NCI-H460 (cell line): ENCODE data around the gene ACACB. TPM values are rescaled to one million over a fixed set of nuclear protein-coding genes. Genes with fewer than 3 reads are reported as not detected.

ENCODE experiments used
- DNase-seq: peaks from one replicate; pipeline ENCODE4 v3.0.0-alpha.2; 2016; ENCODE audit warnings: low read depth; ENCODE audit errors: extremely low read depth
- total RNA-seq: library from RNA; depleted of rRNA; stranded (reverse); fragments of >200 nt; shearing (Covaris generic); gene quantifications from 2 replicates; pipeline ENCODE4 v1.2.3, GENCODE V29; 2014

Gene ACACB
- total RNA-seq, 1 experiment from 2014 or later, result 2.5 TPM

DNA sequence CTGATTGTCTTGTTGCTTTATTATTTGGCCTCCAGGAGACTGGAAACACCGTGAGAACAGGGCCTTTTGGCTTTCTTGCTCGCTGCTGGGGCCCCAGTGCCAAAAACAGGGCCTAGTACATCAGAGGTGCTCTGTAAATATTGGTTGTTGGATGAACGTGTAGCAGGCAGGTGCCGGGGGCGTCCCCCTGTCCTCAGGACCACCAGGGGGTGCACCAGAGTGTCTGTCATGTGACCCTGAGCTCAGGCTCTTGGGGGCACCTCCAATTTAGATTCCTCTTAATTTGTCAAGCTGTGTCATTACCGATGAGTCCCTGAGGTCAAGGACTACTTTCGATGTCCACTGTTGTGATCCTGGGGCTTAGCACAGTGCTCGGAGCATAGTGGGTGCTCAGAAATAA is 87.1 kb downstream of the ACACB start:
- no peak for DNase-seq

- no peak for DNase-seq
Observed at GRCh38 chr12:109209082-109209481, 92.7 kb downstream of the ACACB start.

DNA sequence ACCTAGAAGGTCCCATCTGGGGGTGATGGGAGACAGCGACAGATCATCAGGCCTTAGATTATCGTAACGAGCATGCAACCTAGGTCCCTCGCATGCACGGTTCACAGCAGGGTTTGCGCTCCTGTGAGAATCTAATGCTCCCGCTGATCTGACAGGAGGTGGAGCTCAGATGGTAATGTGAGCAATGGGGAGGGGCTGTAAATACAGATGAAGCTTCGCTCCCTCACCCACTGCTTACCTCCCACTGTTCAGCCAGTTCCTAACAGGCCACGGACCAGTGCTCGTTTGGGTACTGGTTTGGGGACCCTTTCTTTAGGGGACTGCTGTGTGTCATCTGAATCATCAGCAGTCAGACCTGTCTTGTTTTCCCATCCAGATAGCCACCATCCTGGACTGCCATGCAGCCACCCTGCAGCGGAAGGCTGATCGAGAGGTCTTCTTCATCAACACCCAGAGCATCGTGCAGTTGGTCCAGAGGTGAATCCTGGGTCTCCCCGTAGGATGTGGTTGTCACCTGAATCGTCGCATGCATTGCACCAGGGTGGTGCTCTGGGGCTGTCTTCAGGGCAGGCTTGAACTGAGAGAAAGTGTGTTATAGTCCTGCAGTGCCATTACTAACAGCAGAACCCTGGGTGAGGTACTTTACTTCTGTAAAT is 96.2 kb downstream of the ACACB start:
- DNase-seq, result no peak

DNA sequence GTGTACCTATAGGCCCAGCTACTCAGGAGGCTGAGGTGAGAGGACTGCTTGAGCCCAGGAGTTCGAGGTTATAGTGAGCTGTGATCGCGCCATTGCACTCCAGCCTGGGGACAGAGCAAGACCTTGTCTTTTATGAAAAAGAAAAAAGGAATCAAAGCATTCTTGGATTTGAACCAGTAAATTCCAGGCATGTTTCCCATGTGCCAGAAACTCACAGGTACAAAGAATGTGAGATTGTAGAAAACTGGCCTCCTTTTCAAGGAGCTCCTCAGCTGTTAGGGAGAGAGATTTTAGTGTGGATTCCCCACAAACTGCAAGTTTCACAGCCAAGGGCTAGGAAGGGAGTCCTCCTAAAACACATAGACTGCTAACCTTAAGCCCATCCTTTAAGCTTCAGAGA is 97.7 kb downstream of the ACACB start:
- DNase-seq, result no peak

DNA sequence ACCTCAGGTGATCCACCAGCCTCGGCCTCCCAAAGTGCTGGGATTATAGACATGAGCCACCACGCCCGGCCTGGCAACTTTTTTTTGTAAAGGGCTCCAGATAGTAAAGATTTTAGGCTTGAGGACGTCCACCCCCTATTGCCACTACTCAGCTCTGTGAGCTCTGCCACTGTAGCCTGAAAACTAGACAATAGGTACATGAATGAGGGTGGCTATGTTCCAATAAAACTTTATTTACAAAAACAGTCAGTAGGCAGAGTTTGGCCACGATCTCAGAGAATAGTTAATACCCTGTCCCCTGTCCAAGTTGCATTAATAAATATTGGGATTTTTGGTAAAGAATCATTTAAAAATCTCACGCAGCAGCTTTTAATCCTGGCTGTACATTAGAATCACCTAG is 102.6 kb downstream of the ACACB start:
- DNase-seq, result no peak

GRCh38 chr12:109219938-109220337 is 103.6 kb downstream of the ACACB start:
- DNase-seq, result no peak

- no peak for DNase-seq
Observed at GRCh38 chr12:109221277-109221931, 105.0 kb downstream of the ACACB start.

DNA sequence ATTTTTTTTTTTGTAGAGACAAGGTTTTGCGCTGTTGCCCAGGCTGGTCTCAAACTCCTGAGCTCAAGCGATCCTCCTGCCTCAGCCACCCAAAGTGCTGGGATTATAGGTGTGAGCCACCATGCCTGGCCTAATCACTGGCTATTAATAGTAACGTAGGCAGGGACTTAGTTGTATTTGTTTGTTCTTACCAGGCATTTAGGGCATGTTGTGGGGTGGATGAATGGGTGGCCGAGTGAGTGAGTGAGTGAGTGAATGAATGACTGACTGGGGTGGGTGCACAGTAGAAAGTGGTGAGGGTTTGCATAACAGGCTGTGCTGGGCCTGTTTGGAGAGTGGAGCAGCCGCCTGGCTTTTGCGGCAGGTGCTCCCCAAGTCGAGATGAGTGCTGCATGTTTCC is 105.7 kb downstream of the ACACB start:
- no peak for DNase-seq

DNA sequence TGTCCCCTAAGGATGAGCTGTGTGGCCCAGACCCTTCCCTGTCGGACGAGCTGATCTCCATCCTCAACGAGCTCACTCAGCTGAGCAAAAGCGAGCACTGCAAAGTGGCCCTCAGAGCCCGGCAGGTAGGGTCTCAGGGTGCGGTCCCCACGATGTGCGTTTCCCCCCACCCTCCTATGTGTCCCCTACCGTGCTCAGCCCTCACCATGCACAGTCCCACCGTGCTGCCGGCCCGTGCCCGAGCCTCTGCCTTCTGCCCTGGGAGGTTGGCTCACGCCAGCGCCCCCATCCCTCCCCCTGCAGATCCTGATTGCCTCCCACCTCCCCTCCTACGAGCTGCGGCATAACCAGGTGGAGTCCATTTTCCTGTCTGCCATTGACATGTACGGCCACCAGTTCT is 106.1 kb downstream of the ACACB start:
- DNase-seq, result no peak

DNA sequence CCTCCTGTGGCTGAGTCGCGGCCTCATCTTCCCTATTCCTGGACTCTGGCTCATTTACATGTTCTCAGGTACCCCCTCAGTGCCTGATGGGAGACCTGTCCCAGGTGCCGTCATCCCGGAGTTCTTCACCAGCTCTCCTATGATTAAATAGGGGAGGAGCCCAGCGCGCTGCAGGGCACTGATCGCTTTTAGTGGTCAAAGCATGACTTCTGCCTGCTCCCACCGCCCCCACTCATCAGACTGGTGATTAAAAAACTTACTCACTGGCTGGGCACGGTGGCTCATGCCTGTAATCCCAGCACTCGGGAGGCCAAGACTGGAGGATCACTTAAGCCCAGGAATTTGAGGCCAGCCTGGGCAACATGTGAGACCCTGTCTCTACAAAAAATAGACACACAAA is 106.8 kb downstream of the ACACB start:
- DNase-seq, result no peak

DNA sequence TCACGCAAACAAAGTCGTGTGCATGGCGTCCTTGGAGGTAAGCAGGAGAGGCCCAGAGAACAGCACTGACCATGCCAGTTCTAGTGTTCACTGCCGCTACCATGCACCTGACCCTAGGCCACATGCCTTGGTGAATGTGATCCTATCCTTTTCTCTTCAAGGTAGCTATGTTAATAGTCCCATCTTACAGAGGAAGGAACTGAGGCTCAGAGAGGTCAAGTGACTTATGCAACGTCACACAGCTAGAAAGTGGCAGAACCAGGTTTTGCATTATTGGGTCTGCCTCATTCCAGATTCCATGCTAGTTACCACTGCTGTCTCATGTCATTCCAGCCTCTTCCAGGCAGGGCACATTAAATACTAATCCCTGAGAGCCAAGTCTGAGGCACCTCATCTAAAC is 107.5 kb downstream of the ACACB start:
- no peak for DNase-seq

DNA sequence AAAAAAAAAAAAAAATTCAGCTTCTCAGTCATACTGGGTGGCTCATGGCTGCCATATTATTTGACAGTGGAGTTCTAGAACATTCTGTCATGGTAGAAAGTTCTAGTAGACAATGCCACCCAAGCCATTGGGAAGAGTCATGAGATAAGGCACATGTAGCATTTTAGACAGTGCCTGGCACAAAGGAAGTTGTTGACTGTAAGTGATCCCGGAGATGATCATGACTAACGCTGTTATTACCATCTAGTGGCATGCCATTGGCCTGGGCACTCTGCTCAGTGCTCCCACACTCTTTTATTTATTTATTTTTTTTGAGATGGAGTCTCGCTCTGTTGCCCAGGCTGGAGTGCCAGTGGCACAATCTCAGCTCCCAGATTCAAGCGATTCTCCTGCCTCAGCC is 112.3 kb downstream of the ACACB start:
- DNase-seq, result no peak

DNA sequence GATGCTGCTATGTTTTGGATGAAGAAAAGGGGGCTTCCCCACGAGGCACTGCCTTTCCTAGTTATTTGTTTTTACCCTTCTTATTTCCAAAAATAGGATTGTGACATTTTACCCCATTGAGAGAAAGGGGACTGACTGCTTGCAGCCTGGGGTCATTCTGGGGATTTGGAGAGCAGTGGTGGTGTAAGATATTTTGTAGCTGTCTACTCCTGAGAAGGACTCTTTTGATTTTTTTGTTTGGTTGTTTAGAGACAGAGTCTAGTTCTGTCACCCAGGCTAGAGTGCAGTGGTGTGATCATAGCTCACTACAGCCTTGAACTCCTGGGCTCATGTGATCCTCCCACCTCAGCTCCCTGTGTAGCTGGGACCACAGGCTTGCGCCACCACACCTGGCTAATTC is 113.8 kb downstream of the ACACB start:
- no peak for DNase-seq

DNA sequence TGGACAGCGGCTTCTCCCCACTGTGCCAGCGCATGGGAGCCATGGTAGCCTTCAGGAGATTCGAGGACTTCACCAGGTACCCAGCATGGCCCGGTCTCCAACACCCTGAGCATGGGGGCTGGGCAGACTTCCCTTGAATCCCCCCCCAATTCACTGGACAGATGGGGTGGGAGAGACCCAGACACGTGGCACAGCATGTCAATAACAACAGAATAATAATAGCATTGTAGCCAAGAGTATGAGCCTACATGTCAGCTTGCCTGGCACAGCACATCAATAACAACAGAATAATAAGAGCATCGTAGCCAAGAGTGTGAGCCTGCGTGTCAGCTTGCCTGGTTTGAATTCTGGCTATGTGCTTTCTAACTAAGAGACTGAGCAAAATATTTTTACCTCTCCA is 116.3 kb downstream of the ACACB start:
- no peak for DNase-seq

- no peak for DNase-seq
Observed at GRCh38 chr12:109234012-109234411, 117.6 kb downstream of the ACACB start.

GRCh38 chr12:109236257-109236656 is 119.9 kb downstream of the ACACB start:
- DNase-seq, result no peak

DNA sequence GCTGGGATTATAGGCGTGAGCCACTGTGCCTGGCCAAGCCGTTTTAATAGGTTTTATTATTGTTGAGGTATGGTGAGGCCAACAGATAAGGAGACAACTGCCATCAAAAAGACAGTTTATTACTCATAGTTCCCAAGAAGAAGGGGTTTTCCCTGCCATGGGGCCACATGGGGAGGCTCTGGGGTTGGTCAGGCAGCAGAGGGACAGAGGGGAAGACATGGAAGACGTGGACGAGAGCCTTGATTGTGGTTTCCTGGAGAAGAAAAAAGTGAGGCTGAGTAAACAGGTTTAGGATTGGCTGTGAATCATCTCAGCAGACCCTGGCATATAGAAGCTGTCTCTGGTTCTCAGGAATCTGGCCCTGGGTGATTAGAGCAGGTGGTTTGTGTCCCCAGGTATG is 122.8 kb downstream of the ACACB start:
- no peak for DNase-seq

DNA sequence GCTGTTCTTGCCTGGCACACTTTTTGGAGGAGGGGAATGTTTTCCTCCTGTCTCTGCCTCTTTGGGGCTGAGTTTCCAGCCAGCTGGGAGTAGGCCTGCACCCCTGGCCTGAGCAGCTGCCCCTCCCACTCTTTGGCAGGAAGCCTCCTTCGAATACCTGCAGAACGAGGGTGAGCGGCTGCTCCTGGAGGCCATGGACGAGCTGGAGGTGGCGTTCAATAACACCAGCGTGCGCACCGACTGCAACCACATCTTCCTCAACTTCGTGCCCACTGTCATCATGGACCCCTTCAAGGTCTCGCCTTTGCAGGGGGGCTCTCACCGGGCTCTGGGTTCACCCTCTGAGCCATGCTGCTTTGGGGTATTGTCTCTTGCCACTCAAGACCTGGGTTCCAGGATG is 123.3 kb downstream of the ACACB start:
- no peak for DNase-seq

DNA sequence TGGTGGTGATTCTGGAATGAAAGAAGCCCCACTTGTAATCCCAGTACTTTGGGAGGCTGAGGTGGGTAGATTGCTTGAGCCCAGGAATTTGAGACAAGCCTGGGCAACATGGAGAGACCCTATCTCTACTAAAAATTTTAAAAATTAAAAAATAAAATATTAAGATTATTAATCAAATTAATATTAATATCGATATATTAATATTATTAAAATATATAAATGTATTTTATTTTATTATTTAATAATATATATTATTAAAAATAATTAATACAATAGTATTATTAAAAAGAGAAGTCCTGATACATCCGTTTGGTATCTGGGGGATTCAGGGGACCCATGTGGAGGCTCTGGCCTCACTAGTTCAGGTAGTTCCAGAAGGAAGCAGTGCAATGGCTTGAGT is 124.0 kb downstream of the ACACB start:
- no peak for DNase-seq

DNA sequence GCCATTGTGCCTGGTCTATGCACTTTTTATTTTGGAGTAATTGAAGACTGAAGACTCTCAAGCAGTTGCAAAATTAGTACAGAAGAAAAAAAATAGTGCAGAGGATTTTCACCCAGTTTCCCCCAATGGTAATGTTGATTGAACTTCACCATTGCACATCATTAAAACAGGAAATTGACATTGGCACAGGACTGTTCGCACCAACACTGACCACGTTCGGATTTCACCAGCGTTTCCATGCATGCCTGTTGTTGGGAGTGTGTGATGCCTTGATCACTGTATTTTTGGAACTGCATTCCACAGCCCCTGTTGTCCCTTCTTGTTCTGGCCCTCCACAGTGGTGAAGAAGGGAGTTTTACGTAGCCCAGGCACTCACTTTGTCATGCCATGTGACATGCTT is 125.5 kb downstream of the ACACB start:
- no peak for DNase-seq

DNA sequence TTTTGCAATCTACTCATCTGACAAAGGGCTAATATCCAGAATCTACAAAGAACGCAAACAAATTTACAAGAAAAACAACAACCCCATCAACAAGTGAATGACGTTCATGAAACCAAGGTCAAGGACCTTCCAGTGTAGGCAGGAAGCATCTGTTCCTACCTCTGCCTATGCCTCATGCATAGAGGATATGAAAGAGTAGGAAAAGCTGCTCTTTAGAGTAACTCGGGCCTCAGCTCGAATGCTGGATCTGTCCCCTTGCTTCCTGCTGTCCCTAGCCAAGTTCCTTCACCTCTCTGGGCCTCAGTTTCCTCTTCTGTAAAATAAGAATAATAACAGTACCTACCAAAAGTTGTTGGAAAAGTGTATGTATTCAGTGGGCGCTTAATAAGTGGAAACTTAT is 127.7 kb downstream of the ACACB start:
- no peak for DNase-seq

DNA sequence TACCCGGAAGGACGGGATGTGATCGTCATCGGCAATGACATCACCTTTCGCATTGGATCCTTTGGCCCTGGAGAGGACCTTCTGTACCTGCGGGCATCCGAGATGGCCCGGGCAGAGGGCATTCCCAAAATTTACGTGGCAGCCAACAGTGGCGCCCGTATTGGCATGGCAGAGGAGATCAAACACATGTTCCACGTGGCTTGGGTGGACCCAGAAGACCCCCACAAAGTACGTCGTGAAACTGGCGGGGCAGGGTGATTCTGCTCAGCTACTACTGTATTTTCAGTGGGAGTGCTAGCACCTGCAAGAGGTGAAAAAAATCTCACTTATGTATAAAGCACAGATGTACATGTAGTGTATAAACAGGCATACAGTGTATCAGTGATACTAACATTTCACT is 129.8 kb downstream of the ACACB start:
- no peak for DNase-seq
